Transverse colon (tissue), 4 donors: ENCODE data around the gene GRB2. TPM values are rescaled to one million over a fixed set of nuclear protein-coding genes. Genes with fewer than 3 reads are reported as not detected.
A peak's percentile ranks its signal among the peaks of the same experiment; 100 is the strongest.

Experiments
- DNase-seq: peaks from one replicate; pipeline ENCODE4 v3.0.0-alpha.2; 2019
- H3K27ac ChIP-seq, 4 donors: fragments of 200-600 bp; sonication (generic); 2 replicates each; pipeline ENCODE4 v1.5.1; 2016 to 2018; ENCODE audit warnings: inconsistent platforms in 4 of 4
- H3K27me3 ChIP-seq: fragments of 200-600 bp; sonication (generic); 2 replicates; pipeline ENCODE4 v1.5.1; 2017; ENCODE audit warnings: inconsistent platforms
- H3K36me3 ChIP-seq, 4 donors: fragments of 200-600 bp; sonication (generic); 2 replicates each; pipeline ENCODE4 v1.5.1; 2017 to 2019; ENCODE audit warnings: inconsistent platforms in 4 of 4
- H3K4me1 ChIP-seq, 4 donors: fragments of 200-600 bp; sonication (generic); 2 replicates each; pipeline ENCODE4 v1.5.1; 2017 to 2020; ENCODE audit warnings: inconsistent platforms in 4 of 4
- H3K4me3 ChIP-seq, 4 donors: fragments of 200-600 bp; sonication (generic); 1 replicate in 1 of 4; 2 replicates in 3 of 4; pipeline versions ENCODE4 v1.5.1 to v1.6.1; 2017 to 2019; ENCODE audit warnings: inconsistent platforms in 4 of 4
- H3K9me3 ChIP-seq, 2 donors: fragments of 200-600 bp; sonication (generic); 2 replicates each; pipeline ENCODE4 v1.5.1; 2017 to 2019; ENCODE audit warnings: inconsistent platforms in 2 of 2
- CTCF ChIP-seq, 5 experiments: fragments of 200-600 bp in 3 of 5; fragments of 450-650 bp in 2 of 5; sonication (generic) in 3 of 5; IDR thresholded peaks; 1 replicate in 2 of 5; 2 replicates in 3 of 5; pipeline ENCODE4 v1.5.1; 2016 to 2017; ENCODE audit warnings: antibody characterized with exemption in 5 of 5, inconsistent platforms in 3 of 5, mild to moderate bottlenecking in 2 of 5, moderate library complexity in 1 of 5
- EP300 ChIP-seq: sonication (generic); formaldehyde crosslinking; IDR thresholded peaks from one replicate; pipeline ENCODE4 v1.6.1; 2017; ENCODE audit warnings: antibody characterized with exemption, low read depth
- POLR2A ChIP-seq: fragments of 450-650 bp; IDR thresholded peaks from one replicate; pipeline ENCODE4 v1.6.1; 2016; ENCODE audit warnings: antibody characterized with exemption, mild to moderate bottlenecking, moderate library complexity
- POLR2AphosphoS5 ChIP-seq, 3 donors: sonication (generic); formaldehyde crosslinking; IDR thresholded peaks; one replicate each; pipeline ENCODE4 v1.6.1; 2016; ENCODE audit warnings: antibody characterized with exemption in 3 of 3
- WGBS, 2 donors: methylation state at CpG; one replicate each; pipeline ENCODE4 v1.1.5; 2018; ENCODE audit warnings: low coverage in 1 of 2; 5-methylcytosine and 5-hydroxymethylcytosine counted together
- in situ Hi-C, 4 donors: fragments of 200-750 bp; cut with MboI; loops; one replicate each; pipeline versions ENCODE4 v1.15.0 to v1.15.1; 2017; ENCODE audit warnings: low sequenced_read_pairs in 3 of 4, low pct_ligation_motif_present in 1 of 4, low pct_unique_long_range_greater_than_20kb in 1 of 4
- intact Hi-C: fragments of 100-400 bp; cut with DNase I; formaldehyde crosslinking; loops from one replicate; pipeline ENCODE4 v1.15.1; 2023; ENCODE audit warnings: low total_unique reads
- total RNA-seq, 4 donors: library from RNA; depleted of rRNA; stranded (reverse); fragments of >200 nt; gene quantifications; one replicate each; pipeline ENCODE4 v1.1.0, GENCODE V29; 2016

Gene GRB2
- total RNA-seq, 4 donors from 2014 or later = 105 to 183 (median 136) TPM

GRCh38 chr17:75331671-75332070 is 73.8 kb downstream of the GRB2 start:
- Histone ChIP-seq H3K4me3 (no peak overlapping the region), H3K27me3 (no peaks in the 10 kb centered on the region), H3K36me3 (no peaks in the 10 kb centered on the region), H3K4me1 (peaks cover 0 to 6% (median 0%) of the 10 kb centered on the region in 4 donors), H3K27ac (no peak overlapping the region), H3K9me3 (no peaks in the 10 kb centered on the region)
- in situ Hi-C loops (no loop called here), intact Hi-C loops (no loop called here)
- peak; percentile 37 for DNase-seq
- WGBS, 2 donors = 69 to 70% methylated on average over 3 to 6 of the region's 6 CpGs
- TF ChIP-seq POLR2AphosphoS5 (IDR thresholded peaks at IDR 0.05) = no peak
- TF ChIP-seq EP300 = no peak
- TF ChIP-seq POLR2A = no peak
- TF ChIP-seq CTCF (IDR thresholded peaks at IDR 0.05) = no peak

GRCh38 chr17:75327757-75328156 is 77.7 kb downstream of the GRB2 start:
- H3K4me1 ChIP-seq = peaks cover 3 to 32% (median 7%) of the 10 kb centered on the region in 4 donors
- intact Hi-C loops = no loop called here
- H3K27ac ChIP-seq = no peak overlapping the region
- H3K9me3 ChIP-seq = no peaks in the 10 kb centered on the region
- WGBS, 2 donors = 82% methylated on average over 2 of the region's 2 CpGs; no CpG with 5 or more reads in 1 of the 2 donors
- H3K4me3 ChIP-seq = no peak overlapping the region
- peaks cover 0 to 2% (median 0%) of the 10 kb centered on the region in 4 donors for H3K36me3 ChIP-seq
- TF ChIP-seq POLR2AphosphoS5 (IDR thresholded peaks at IDR 0.05) (no peak), CTCF (IDR thresholded peaks at IDR 0.05) (no peak), POLR2A (no peak), EP300 (no peak)
- H3K27me3 ChIP-seq = no peaks in the 10 kb centered on the region
- no peak for DNase-seq
- in situ Hi-C loops = no loop called here

- intact Hi-C loops (no loop called here), in situ Hi-C loops (no loop called here)
- Histone ChIP-seq H3K9me3 (no peaks in the 10 kb centered on the region), H3K36me3 (peaks cover 0 to 4% (median 1%) of the 10 kb centered on the region in 4 donors), H3K4me3 (no peak overlapping the region), H3K27ac (peak overlapping the region; percentile 20 to 55 (median 38)), H3K4me1 (peaks cover 3 to 28% (median 7%) of the 10 kb centered on the region in 4 donors), H3K27me3 (no peaks in the 10 kb centered on the region)
- no peak for TF ChIP-seq EP300
- TF ChIP-seq CTCF (IDR thresholded peaks at IDR 0.05) = no peak
- no peak for TF ChIP-seq POLR2AphosphoS5 (IDR thresholded peaks at IDR 0.05)
- no peak for DNase-seq
- 63 to 69% methylated on average over 1 to 5 of the region's 5 CpGs for WGBS, 2 donors
These were observed 79.1 kb downstream of the GRB2 start for GRCh38 chr17:75326226-75326848.

GRCh38 chr17:75325827-75326225 is 79.7 kb downstream of the GRB2 start:
- intact Hi-C loops = no loop called here
- H3K27me3 ChIP-seq = no peaks in the 10 kb centered on the region
- peak overlapping the region; percentile 20 to 55 (median 38) for H3K27ac ChIP-seq
- in situ Hi-C loops = no loop called here
- H3K4me1 ChIP-seq = peaks cover 3 to 26% (median 7%) of the 10 kb centered on the region in 4 donors
- H3K4me3 ChIP-seq = no peak overlapping the region
- DNase-seq = no peak
- peaks cover 0 to 5% (median 1%) of the 10 kb centered on the region in 4 donors for H3K36me3 ChIP-seq
- 74% methylated on average over 7 of the region's 7 CpGs; no CpG with 5 or more reads in 1 of the 2 donors for WGBS, 2 donors
- TF ChIP-seq POLR2AphosphoS5 (IDR thresholded peaks at IDR 0.05) (no peak), POLR2A (no peak), EP300 (no peak), CTCF (IDR thresholded peaks at IDR 0.05) (no peak)
- no peaks in the 10 kb centered on the region for H3K9me3 ChIP-seq
